CD4-positive, alpha-beta T cell (primary cell): ENCODE data around the gene CSRNP3. TPM values are rescaled to one million over a fixed set of nuclear protein-coding genes. Genes with fewer than 3 reads are reported as not detected.

Experiments used
- ATAC-seq: fragments of 200-7000 bp; cut with Tn5 transposase; one replicate; pipeline ENCODE4 v1.10.0; 2022; ENCODE audit warnings: mild to moderate bottlenecking; ENCODE audit not compliant: poor library complexity
- CTCF ChIA-PET: fragments of 350-600 bp; sonication (Branson Sonifier 250); formaldehyde crosslinking; loops from one replicate; lab custom pipeline; 2021; ENCODE audit warnings: antibody characterized with exemption, inconsistent platforms; lab: Charles Lee
- POLR2A ChIA-PET: fragments of 350-600 bp; sonication (Branson Sonifier 250); formaldehyde crosslinking; loops from one replicate; lab custom pipeline; 2021; ENCODE audit warnings: antibody characterized with exemption, inconsistent platforms; lab: Charles Lee
- DNase-seq, 14 experiments: peaks; one replicate each; pipeline ENCODE4 v3.0.0-alpha.2; 2013 to 2020; ENCODE audit warnings: mixed read lengths in 2 of 14
- H3K27ac ChIP-seq, 2 donors: one replicate each; pipeline versions ENCODE4 v1.5.1 to v1.7.0; 2013; ENCODE audit warnings: low read length in 2 of 2, low read depth in 1 of 2, mild to moderate bottlenecking in 1 of 2
- H3K27me3 ChIP-seq, 2 experiments: 1 replicate in 1 of 2; 2 replicates in 1 of 2; pipeline versions ENCODE4 v1.6.1 to v1.7.0; 2013; ENCODE audit warnings: low read length in 2 of 2, control low read depth in 1 of 2, mild to moderate bottlenecking in 1 of 2, moderate library complexity in 1 of 2; ENCODE audit not compliant: insufficient read depth in 2 of 2, control insufficient read depth in 1 of 2
- H3K36me3 ChIP-seq: one replicate; pipeline ENCODE4 v1.6.1; 2013; ENCODE audit warnings: low read length, control low read depth; ENCODE audit not compliant: insufficient read depth
- H3K4me1 ChIP-seq: one replicate; pipeline ENCODE4 v1.6.1; 2013; ENCODE audit warnings: low read length, control low read depth; ENCODE audit not compliant: insufficient read depth
- H3K4me3 ChIP-seq: one replicate; pipeline ENCODE4 v1.5.1; 2013; ENCODE audit warnings: mild to moderate bottlenecking, low read length, moderate library complexity
- H3K9me3 ChIP-seq, 2 experiments: 1 replicate in 1 of 2; 2 replicates in 1 of 2; pipeline versions ENCODE4 v1.6.1 to v1.7.0; 2013; ENCODE audit warnings: low read length in 2 of 2, mild to moderate bottlenecking in 2 of 2, control low read depth in 1 of 2, moderate library complexity in 1 of 2; ENCODE audit not compliant: control insufficient read depth in 1 of 2, insufficient read depth in 1 of 2
- H3K27ac Mint-ChIP-seq: one replicate; pipeline ENCODE4 v1.8.0; 2020; ENCODE audit warnings: mixed read lengths
- H3K27me3 Mint-ChIP-seq: one replicate; pipeline ENCODE4 v1.8.0; 2021; ENCODE audit warnings: mixed read lengths
- H3K36me3 Mint-ChIP-seq: one replicate; pipeline ENCODE4 v1.8.0; 2021; ENCODE audit warnings: low read depth, mixed read lengths
- H3K4me1 Mint-ChIP-seq: one replicate; pipeline ENCODE4 v1.8.0; 2021; ENCODE audit warnings: low read depth, mixed read lengths
- H3K4me3 Mint-ChIP-seq: one replicate; pipeline ENCODE4 v1.8.0; 2020; ENCODE audit warnings: mild to moderate bottlenecking, mixed read lengths
- H3K9me3 Mint-ChIP-seq: one replicate; pipeline ENCODE4 v1.8.0; 2020; ENCODE audit warnings: mixed read lengths
- CTCF ChIP-seq: fragments of 200-600 bp; IDR thresholded peaks from one replicate; pipeline ENCODE4 v1.8.0; 2022; ENCODE audit warnings: antibody characterized with exemption, mild to moderate bottlenecking
- intact Hi-C, 2 experiments: fragments of 100-400 bp; cut with DNase I in 1 of 2; cut with micrococcal nuclease in 1 of 2; formaldehyde crosslinking; loops; one replicate each; pipeline versions ENCODE4 v1.15.1 to v1.9.0; 2023 to 2025; cut with DNase I, micrococcal nuclease
- total RNA-seq, 174 experiments: library from RNA in 2 of 174; stranded (reverse) in 2 of 174; gene quantifications; one replicate each; pipeline ENCODE4 v1.2.3 and lab custom pipeline; 2021 to 2026

Gene CSRNP3
- total RNA-seq, 2 experiments from 2014 or later = not detected

DNA sequence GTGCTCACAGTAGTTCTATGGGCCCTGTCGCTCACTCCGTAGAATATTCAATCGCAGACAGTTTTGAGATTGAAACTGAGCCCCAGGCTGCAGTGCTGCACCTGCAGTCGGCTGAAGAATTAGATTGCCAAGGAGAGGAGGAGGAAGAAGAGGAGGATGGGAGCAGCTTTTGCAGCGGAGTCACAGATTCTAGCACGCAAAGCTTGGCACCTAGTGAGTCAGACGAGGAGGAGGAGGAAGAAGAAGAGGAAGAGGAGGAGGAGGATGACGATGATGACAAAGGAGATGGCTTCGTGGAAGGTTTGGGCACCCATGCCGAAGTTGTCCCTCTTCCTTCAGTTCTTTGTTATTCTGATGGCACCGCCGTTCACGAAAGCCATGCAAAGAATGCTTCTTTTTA lies 209.4 kb downstream of the CSRNP3 start:
- Histone ChIP-seq H3K36me3 (no peaks in the 10 kb centered on the region), H3K4me3 (no peak overlapping the region), H3K4me1 (no peaks in the 10 kb centered on the region), H3K9me3 (no peaks in the 10 kb centered on the region), H3K27me3 (no peaks in the 10 kb centered on the region), H3K27ac (no peak overlapping the region)
- TF ChIP-seq CTCF = no peak
- H3K27me3 Mint-ChIP-seq = no peaks in the 10 kb centered on the region
- ATAC-seq (no peak), DNase-seq (no peak)
- ChIA-PET CTCF (no interaction called here), POLR2A (no interaction called here)
- no peaks in the 10 kb centered on the region for H3K9me3 Mint-ChIP-seq
- no peaks in the 10 kb centered on the region for H3K36me3 Mint-ChIP-seq
- H3K4me3 Mint-ChIP-seq = no peak overlapping the region
- H3K4me1 Mint-ChIP-seq = no peaks in the 10 kb centered on the region
- intact Hi-C loops = no loop called here
- no peak overlapping the region for H3K27ac Mint-ChIP-seq

DNA sequence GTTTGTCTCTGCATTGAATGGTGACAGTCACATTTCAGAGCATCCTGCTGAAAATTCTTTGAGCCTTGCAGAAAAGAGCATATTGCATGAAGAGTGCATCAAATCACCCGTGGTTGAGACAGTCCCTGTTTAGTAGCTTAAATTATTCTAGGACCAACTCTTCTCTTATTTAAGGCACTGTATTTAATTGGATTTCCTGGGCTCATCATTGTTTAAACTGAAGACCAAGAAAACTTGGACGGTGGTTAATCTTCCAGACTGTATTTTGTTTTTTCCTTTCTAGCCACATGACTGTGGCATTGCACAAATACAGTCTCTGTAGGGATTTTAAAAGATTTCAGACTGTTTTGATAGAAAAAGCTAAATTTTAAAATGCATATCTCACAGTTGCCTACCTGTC lies 210.1 kb downstream of the CSRNP3 start:
- H3K27me3 ChIP-seq = no peaks in the 10 kb centered on the region
- H3K9me3 ChIP-seq = no peaks in the 10 kb centered on the region
- no peaks in the 10 kb centered on the region for H3K27me3 Mint-ChIP-seq
- H3K4me1 Mint-ChIP-seq = no peaks in the 10 kb centered on the region
- no peak for DNase-seq
- TF ChIP-seq CTCF = no peak
- H3K4me3 Mint-ChIP-seq = no peak overlapping the region
- H3K27ac Mint-ChIP-seq = no peak overlapping the region
- H3K4me3 ChIP-seq = no peak overlapping the region
- CTCF ChIA-PET = no interaction called here
- POLR2A ChIA-PET = no interaction called here
- H3K36me3 Mint-ChIP-seq = no peaks in the 10 kb centered on the region
- intact Hi-C loops = no loop called here
- no peaks in the 10 kb centered on the region for H3K9me3 Mint-ChIP-seq
- H3K36me3 ChIP-seq = no peaks in the 10 kb centered on the region
- H3K4me1 ChIP-seq = no peaks in the 10 kb centered on the region
- H3K27ac ChIP-seq = no peak overlapping the region
- no peak for ATAC-seq

DNA sequence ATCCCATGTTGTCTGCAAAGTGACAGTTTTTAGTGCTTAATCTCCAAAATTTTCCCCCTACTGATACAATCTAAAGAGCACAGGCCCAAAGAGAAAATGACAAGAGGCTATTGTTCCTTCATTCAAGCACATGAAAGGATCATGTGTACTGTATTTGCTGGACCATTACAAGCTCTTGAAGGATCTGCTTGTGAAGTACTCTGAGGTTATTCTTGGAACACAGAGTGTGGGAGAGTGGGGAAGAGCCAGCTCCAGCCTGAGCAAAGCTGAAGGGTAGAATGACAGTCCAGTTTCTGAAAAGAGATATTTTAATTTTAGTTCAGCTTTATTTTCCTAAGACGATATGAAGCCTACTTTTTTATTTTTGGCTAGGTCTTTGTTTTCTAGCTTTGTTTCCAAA lies 212.3 kb downstream of the CSRNP3 start:
- POLR2A ChIA-PET = no interaction called here
- peaks cover 4% of the 10 kb centered on the region for H3K27me3 Mint-ChIP-seq
- no peak overlapping the region for H3K4me3 Mint-ChIP-seq
- Histone ChIP-seq H3K4me3 (no peak overlapping the region), H3K27ac (no peak overlapping the region), H3K9me3 (no peaks in the 10 kb centered on the region), H3K36me3 (no peaks in the 10 kb centered on the region), H3K27me3 (no peaks in the 10 kb centered on the region), H3K4me1 (no peaks in the 10 kb centered on the region)
- CTCF ChIA-PET = interaction anchor here (1.7 kb wide), 1 partner anchor 10 kb away, joined by 4 read pairs; no protein-coding TSS in a partner anchor
- no peaks in the 10 kb centered on the region for H3K4me1 Mint-ChIP-seq
- DNase-seq = no peak
- intact Hi-C loops = no loop called here
- no peak for TF ChIP-seq CTCF
- no peak for ATAC-seq
- H3K36me3 Mint-ChIP-seq = no peaks in the 10 kb centered on the region
- H3K9me3 Mint-ChIP-seq = no peaks in the 10 kb centered on the region
- H3K27ac Mint-ChIP-seq = no peak overlapping the region
